HL-60 (cell line): Measurements from ENCODE around the gene BACH1.

Source experiments
- GABPA ChIP-seq: IDR thresholded peaks from 2 replicates; pipeline ENCODE4 v1.6.1; 2012; ENCODE audit warnings: low read depth
- TF ChIP-seq, protein P1 (sequence below): IDR thresholded peaks from one replicate; pipeline ENCODE4 v1.5.1; 2011; ENCODE audit warnings: low read length, control low read depth, inconsistent platforms; ENCODE audit not compliant: insufficient read depth

DNA sequence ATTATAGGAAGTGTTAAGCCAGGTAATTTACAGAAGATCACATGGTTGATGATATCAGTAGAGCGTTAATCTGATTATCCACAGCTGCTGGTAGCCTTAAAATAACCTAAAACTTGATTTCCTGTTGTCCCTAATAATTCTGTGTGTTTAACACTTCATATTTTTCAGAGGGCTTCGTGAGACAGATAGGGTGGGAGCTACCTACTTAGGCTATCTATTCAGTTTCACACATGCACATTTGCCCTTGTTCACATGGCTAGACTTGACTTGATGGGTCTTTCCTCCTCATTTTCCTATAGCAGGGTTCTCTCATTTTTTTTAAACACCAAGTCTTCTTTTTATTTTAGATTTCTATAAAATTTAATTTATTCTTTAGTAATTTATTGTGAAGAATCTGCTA, 11.0 kb downstream of the BACH1 start:
- TF ChIP-seq, protein P1, sequence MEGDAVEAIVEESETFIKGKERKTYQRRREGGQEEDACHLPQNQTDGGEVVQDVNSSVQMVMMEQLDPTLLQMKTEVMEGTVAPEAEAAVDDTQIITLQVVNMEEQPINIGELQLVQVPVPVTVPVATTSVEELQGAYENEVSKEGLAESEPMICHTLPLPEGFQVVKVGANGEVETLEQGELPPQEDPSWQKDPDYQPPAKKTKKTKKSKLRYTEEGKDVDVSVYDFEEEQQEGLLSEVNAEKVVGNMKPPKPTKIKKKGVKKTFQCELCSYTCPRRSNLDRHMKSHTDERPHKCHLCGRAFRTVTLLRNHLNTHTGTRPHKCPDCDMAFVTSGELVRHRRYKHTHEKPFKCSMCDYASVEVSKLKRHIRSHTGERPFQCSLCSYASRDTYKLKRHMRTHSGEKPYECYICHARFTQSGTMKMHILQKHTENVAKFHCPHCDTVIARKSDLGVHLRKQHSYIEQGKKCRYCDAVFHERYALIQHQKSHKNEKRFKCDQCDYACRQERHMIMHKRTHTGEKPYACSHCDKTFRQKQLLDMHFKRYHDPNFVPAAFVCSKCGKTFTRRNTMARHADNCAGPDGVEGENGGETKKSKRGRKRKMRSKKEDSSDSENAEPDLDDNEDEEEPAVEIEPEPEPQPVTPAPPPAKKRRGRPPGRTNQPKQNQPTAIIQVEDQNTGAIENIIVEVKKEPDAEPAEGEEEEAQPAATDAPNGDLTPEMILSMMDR = no peak
- TF ChIP-seq GABPA = no peak
